ENCODE measurements around the gene LEO1.

Gene LEO1

GRCh38 chr15:51924156-51925068 lies 47.2 kb downstream of the LEO1 start:
- no peak for DNase-seq

DNA sequence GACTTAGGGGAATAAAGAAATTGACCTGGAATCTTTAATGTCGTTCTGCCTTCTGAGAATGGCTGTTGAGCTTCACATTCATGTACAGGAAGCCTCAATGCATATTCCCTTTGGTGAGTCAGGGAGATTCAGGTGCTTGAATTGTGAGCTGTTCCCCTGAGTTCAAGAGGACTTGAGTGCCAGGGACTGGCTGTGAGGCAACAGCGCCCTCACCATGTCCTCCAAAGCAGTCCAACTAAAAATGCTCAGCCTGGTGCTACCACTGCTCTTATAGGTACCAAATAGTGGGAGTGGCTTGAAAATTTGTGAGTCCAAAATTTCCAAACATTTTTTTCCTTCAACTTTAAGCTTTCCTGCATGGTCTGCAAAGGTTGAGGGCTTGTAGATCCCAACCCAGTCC lies 54.1 kb downstream of the LEO1 start:
- no peak for DNase-seq

GRCh38 chr15:51912528-51912927 lies 59.0 kb downstream of the LEO1 start:
- DNase-seq: no peak

DNA sequence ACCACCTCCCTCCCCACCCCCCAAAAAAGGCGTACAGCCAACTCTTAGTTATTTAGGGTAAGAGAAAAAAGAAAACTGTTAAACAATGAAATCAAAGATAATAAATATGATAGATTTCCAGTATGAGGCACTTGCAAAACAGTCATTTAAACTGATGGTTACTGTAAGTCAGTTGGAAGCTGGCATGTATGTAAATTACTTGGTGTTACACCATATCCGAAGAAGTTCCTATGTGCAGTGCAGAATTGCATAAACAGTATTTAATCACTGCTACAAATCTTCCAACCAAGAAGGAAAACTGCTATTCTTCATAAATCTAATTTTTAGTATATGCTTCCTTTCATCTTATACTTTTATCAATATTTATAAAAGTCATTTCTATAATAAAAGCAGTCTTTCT lies 62.0 kb downstream of the LEO1 start:
- no peak for DNase-seq

- DNase-seq: no peak
Measured at GRCh38 chr15:51908316-51908715, 63.3 kb downstream of the LEO1 start.

DNA sequence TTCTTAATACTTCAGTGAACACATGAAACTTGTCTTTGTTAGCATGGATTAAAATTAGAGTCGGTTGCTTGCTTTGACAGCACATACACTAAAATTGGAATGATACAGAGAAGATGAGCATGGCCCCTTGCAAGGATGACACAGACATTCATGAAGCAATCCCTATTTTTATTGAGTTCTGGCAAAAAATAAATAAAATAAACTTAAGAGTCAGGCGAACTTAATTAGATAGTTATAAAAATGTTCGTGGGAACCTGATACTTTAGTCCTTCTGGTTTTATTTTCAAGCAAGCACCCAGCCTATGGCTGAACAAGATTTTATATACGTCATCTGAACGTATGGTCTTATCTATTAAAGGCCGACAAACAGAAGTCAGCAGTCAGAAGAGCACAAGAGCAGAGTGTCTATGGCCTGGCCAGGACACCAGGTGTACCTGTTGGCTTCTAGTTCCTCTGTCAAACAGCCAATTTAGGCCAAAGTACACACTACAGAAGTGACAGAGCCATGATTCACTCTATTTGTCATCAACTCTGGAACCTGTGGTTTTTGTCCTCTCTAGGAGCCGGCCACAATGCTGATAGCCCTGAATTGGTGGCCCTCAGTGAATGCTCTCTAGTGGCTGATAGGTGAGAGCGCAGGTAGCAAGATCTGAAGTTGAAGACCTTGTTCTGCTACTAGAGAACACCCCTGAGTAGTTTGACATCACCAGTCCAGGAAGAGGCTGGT lies 64.3 kb downstream of the LEO1 start:
- DNase-seq: no peak

GRCh38 chr15:51904931-51905330 lies 66.6 kb downstream of the LEO1 start:
- DNase-seq: no peak

GRCh38 chr15:51904421-51904820 lies 67.2 kb downstream of the LEO1 start:
- no peak for DNase-seq

- DNase-seq: no peak
Measured at GRCh38 chr15:51889486-51889885, 82.1 kb downstream of the LEO1 start.

- DNase-seq: no peak
Measured at GRCh38 chr15:51888593-51889195, 82.9 kb downstream of the LEO1 start.

Measured in effector CD4-positive, alpha-beta T cell (primary cell).